Stimulated activated naive CD8-positive, alpha-beta T cell treated with anti-CD3 and anti-CD28 coated beads, Interleukin-15, Interleukin-2, amounts not matched to agents 100 ng/mL and 50 ng/mL, for 24 hours (primary cell): ENCODE measurements around the gene MBD3L4.
A peak's percentile ranks its signal among the peaks of the same experiment; 100 is the strongest.
"Not testable (repeated sequence)": the region's sequence is repeated elsewhere in the genome, so short reads cannot be mapped to it uniquely, and the experiment has no call there.

ENCODE experiments used
- H3K27ac Mint-ChIP-seq: one replicate; pipeline ENCODE4 v1.8.0; 2021; ENCODE audit warnings: mild to moderate bottlenecking, mixed read lengths
- H3K27me3 Mint-ChIP-seq: one replicate; pipeline ENCODE4 v1.8.0; 2021; ENCODE audit warnings: mixed read lengths
- H3K36me3 Mint-ChIP-seq: one replicate; pipeline ENCODE4 v1.8.0; 2021; ENCODE audit warnings: low read depth, mixed read lengths
- H3K4me1 Mint-ChIP-seq: one replicate; pipeline ENCODE4 v1.8.0; 2021; ENCODE audit warnings: low read depth, mixed read lengths
- H3K4me3 Mint-ChIP-seq: one replicate; pipeline ENCODE4 v1.8.0; 2021; ENCODE audit warnings: mild to moderate bottlenecking, mixed read lengths
- H3K9me3 Mint-ChIP-seq: one replicate; pipeline ENCODE4 v1.8.0; 2021; ENCODE audit warnings: mixed read lengths

The MBD3L4 gene

DNA sequence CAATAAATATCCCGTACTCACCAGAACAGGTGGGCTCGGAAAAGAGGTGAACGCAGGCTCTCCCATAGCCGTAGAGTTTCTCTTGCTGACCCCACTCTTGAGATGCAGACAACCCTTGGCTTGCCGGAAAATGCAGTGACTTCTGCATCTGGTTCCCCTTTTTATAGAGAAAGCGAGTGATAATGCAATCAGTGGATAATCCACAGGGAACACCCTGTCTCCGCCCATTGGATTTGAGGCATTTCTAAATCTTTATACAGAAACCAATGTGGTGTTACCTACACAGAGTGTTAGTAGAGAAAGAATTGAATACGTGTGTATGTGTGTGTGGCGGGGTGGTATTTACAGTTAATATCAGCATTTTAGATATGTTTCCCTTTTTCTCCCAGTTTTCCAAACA, at the start of gene MBD3L4:
Gene MBD3L4 (minus strand): TSS at position 101 of the 400 bp plus-strand sequence. CDS start 35 bp downstream, at position 66.
- H3K27me3 Mint-ChIP-seq: not testable (repeated sequence)

DNA sequence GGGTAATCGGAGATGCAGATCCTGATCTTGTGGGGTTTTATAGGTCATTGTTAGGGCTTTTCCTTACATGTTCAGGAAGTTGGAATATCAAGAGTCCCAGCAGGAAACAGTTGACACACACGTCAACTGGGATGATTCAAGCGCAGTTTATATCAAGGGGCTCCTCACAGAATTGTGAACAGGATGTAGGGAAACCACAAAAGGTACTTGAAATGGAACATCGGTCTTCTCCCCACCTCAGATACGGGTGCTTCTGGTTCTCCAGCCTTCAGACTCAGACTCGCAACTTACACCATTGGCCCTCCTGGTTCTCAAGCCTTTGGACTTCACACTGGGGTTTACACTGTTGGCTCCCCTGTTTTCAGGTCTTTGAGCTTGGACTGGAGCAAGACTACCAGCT, 49.0 kb upstream of the MBD3L4 start:
- H3K27ac Mint-ChIP-seq: no peak overlapping the region
- H3K9me3 Mint-ChIP-seq: peaks cover 29% of the 10 kb centered on the region
- H3K4me1 Mint-ChIP-seq: peaks cover 8% of the 10 kb centered on the region
- peaks cover 54% of the 10 kb centered on the region for H3K36me3 Mint-ChIP-seq
- no peak overlapping the region for H3K4me3 Mint-ChIP-seq
- H3K27me3 Mint-ChIP-seq: no peaks in the 10 kb centered on the region

More for the DNA sequence above, at the start of gene MBD3L4:
- not testable (repeated sequence) for H3K9me3 Mint-ChIP-seq, H3K4me3 Mint-ChIP-seq, H3K4me1 Mint-ChIP-seq, H3K36me3 Mint-ChIP-seq, H3K27ac Mint-ChIP-seq

DNA sequence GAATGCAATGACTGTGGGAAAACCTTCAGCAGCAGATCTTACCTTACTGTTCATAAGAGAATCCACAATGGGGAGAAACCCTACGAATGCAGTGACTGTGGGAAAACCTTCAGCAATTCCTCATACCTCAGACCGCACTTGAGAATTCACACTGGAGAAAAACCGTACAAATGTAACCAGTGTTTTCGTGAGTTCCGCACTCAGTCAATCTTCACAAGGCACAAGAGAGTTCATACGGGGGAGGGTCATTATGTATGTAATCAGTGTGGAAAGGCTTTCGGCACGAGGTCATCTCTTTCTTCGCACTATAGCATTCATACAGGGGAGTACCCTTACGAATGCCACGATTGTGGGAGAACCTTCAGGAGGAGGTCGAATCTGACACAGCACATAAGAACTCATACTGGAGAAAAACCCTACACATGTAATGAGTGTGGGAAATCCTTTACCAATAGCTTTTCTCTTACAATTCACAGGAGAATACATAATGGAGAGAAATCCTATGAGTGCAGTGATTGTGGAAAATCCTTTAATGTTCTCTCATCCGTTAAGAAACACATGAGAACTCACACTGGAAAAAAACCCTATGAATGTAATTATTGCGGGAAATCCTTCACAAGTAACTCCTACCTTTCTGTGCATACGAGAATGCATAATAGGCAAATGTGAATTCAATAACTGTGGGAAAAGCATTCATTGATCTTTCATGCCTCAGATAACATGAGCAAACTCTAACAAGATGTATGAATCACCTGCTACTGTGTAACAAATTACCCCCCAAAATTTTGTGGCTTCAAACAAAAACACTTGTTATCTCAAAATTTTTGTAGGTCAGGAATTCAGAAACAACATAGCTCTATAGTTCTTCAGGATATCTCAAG, 43.3 kb upstream of the MBD3L4 start:
- H3K9me3 Mint-ChIP-seq: peaks cover 37% of the 10 kb centered on the region
- no peak overlapping the region for H3K4me3 Mint-ChIP-seq
- H3K4me1 Mint-ChIP-seq: no peaks in the 10 kb centered on the region
- no peak overlapping the region for H3K27ac Mint-ChIP-seq
- peaks cover 85% of the 10 kb centered on the region for H3K36me3 Mint-ChIP-seq
- H3K27me3 Mint-ChIP-seq: no peaks in the 10 kb centered on the region

DNA sequence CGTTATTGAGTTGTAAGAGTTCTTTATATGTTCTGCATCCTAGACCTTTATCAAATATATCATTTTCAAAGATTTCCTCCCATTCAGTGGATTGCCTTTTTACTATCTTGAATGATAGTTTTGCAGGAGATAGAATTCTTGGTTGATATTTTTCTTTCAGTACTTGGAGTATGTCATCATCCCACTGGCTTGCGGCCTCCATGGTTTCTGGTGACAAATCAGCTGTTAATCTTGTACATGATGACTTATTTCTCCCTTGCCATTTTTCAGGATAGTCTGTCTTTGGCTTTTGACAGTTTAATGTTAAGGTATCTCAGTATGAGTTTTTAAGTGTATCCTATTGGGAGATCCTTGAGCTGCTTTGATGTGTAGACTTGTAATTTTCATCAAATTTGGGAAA, 38.0 kb upstream of the MBD3L4 start:
- Mint-ChIP-seq H3K4me1 (no peaks in the 10 kb centered on the region), H3K36me3 (peaks cover 97% of the 10 kb centered on the region), H3K9me3 (peaks cover 31% of the 10 kb centered on the region), H3K4me3 (no peak overlapping the region), H3K27me3 (no peaks in the 10 kb centered on the region), H3K27ac (no peak overlapping the region)

DNA sequence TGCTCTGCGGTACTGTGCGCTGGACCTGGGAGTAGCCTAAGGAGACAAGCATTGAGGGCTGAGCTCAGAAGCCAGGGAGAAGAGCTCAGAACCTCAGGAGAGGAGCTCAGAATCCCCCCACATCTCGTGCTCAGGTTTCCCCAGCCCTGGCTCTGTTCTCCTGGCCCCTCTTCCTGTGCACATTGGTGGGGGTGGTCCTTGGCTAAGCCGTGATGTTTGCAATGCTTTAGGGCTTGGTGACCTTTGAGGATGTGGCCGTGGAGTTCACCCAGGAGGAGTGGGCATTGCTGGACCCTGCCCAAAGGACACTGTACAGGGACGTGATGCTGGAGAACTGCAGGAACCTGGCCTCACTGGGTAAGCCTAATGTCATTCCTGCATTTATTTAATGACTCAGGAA, 36.2 kb upstream of the MBD3L4 start:
- peaks cover 91% of the 10 kb centered on the region for H3K36me3 Mint-ChIP-seq
- no peaks in the 10 kb centered on the region for H3K27me3 Mint-ChIP-seq
- peaks cover 10% of the 10 kb centered on the region for H3K4me1 Mint-ChIP-seq
- peaks cover 23% of the 10 kb centered on the region for H3K9me3 Mint-ChIP-seq
- no peak overlapping the region for H3K27ac Mint-ChIP-seq
- no peak overlapping the region for H3K4me3 Mint-ChIP-seq

DNA sequence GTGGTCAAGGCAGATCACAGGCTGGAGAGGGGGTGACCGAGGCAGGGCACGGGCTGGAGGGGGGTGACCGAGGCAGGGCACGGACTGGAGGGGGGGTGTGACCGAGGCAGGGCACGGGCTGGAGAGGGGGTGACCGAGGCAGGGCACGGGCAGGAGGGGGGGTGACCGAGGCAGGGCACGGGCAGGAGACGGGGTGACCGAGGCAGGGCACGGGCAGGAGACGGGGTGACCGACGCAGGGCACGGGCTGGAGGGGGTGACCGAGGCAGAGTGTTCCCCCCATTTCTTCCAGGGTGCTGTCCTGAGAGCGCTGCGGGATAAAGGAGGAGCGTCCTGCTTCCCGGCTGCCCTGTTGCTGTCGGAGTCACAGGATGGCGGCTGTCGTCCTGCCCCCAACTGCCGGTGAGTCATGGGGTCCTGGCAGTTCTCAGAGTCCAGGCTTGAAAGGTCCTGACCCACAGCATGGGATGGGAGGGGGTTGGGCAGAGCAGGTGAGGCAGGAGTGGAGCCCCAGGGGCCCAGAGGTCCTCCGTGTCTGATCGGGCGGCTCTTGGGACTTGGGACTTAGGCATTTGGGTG, 34.8 kb upstream of the MBD3L4 start:
- no peak overlapping the region for H3K4me3 Mint-ChIP-seq
- peaks cover 23% of the 10 kb centered on the region for H3K4me1 Mint-ChIP-seq
- peaks cover 16% of the 10 kb centered on the region for H3K9me3 Mint-ChIP-seq
- H3K36me3 Mint-ChIP-seq: peaks cover 82% of the 10 kb centered on the region
- H3K27ac Mint-ChIP-seq: no peak overlapping the region
- no peaks in the 10 kb centered on the region for H3K27me3 Mint-ChIP-seq

DNA sequence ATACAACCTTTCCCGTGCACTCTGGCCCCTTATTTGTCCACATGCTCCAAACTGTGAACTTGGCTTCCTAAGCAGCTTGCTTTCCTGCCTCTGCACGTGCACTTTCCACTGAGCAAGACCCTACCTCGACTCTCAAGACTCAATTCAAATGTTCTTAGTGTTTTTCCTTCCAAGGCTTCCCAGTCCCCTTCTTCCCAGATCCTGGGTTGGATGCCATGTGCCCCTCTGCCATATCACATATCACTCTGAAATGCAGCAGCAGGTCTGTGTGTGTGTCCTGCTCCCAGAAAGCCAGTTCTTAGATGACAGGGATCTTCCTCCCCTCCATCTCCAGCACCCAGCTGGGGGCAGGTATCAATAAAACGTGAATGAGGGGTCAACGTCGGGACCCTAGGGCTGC, 32.6 kb upstream of the MBD3L4 start:
- Mint-ChIP-seq H3K4me3 (peak overlapping the region; percentile 48), H3K4me1 (peaks cover 28% of the 10 kb centered on the region), H3K9me3 (peaks cover 2% of the 10 kb centered on the region), H3K27me3 (no peaks in the 10 kb centered on the region), H3K27ac (no peak overlapping the region), H3K36me3 (peaks cover 59% of the 10 kb centered on the region)

DNA sequence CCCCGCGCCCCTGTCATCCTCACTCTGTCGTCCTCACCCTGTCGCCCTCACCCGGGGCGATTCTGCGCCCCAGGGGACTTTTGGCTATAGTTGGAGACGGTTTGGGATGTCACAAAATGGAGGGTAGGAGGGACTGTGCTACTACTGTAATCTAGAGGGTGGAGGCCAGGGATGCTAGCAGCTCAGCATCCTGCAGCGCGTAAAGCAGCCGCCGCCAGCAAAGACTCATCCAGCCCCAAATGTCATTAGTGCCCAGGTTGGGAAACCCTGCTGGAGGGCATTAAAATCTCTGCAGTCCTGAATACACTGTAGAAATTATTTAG, 29.9 kb upstream of the MBD3L4 start:
- peaks cover 33% of the 10 kb centered on the region for H3K36me3 Mint-ChIP-seq
- H3K4me1 Mint-ChIP-seq: peaks cover 28% of the 10 kb centered on the region
- H3K9me3 Mint-ChIP-seq: no peaks in the 10 kb centered on the region
- H3K27me3 Mint-ChIP-seq: no peaks in the 10 kb centered on the region
- H3K4me3 Mint-ChIP-seq: peak overlapping the region; percentile 95
- H3K27ac Mint-ChIP-seq: peak overlapping the region; percentile 85

DNA sequence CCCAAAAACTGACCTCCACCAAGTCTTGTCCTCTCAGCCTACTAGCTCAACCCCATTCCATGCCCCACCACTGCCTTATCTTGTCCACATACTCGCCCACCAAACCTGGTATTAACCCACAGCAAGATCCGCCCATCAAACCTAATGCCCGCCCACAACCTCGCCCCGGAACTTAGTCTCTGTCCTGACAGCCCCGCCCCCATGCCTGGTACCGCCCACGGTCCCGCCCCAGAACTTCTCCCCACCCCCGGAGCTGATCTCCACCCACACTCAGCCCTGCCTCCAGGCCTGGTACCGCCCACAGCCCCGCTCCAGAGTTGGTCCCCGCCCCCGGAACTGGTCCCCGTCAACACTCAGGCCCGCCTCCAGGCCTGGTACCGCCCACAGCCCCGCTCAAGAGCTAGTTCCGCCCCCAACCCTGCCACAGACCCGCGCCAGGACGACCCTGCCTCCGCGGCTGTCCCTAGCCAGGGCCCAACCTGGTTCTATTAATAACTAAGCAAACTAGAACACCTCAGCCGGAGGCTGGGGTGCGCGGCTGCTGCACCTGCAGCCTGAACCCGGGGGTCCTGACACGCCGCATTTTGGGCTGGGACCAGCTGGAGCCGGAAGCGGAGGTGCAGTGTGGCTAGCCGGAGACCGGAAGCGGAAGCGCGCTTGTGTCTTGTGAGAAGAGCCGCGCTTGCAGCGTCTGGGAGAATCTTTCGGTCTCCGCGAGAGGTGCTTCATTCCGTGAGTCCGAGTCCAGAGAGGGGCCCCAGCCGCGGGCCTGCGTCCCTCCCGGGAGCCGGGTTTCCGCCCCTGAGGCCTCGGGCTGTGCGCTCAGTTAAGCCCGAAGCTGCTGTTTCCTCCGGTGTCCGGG, 29.3 kb upstream of the MBD3L4 start, which contains the start of gene ZNF557:
Gene ZNF557 (plus strand): TSS at position 662 of the 862 bp plus-strand sequence. CDS start 5,372 bp downstream, outside the sequence.
- peak within 1 kb of the TSS; percentile 95 for H3K4me3 Mint-ChIP-seq
- no peaks in the 10 kb centered on the region for H3K9me3 Mint-ChIP-seq
- H3K4me1 Mint-ChIP-seq: peaks cover 28% of the 10 kb centered on the region
- H3K27me3 Mint-ChIP-seq: no peaks in the 10 kb centered on the region
- peaks cover 27% of the 10 kb centered on the region for H3K36me3 Mint-ChIP-seq
- peak within 1 kb of the TSS; percentile 85 for H3K27ac Mint-ChIP-seq

DNA sequence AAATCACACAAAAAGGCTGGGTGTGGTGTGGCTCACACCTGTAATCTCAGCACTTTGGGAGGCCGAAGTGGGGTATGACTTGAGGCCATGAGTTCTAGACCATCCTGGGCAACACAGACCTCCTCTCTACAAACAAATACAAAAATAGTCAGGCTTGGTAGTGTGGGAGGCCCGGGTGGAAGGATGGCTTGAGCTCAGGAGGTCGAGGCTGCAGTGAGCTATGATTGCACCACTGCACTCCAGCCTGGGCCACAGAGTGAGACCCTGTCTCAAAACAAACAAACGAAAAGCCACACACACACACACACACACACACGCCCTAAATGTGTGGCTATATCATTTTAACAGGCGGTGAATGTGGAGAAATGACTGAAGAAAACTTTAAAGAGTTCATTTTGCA, 28.6 kb upstream of the MBD3L4 start:
- H3K4me1 Mint-ChIP-seq: peaks cover 28% of the 10 kb centered on the region
- peaks cover 21% of the 10 kb centered on the region for H3K36me3 Mint-ChIP-seq
- no peaks in the 10 kb centered on the region for H3K27me3 Mint-ChIP-seq
- peak overlapping the region; percentile 95 for H3K4me3 Mint-ChIP-seq
- no peaks in the 10 kb centered on the region for H3K9me3 Mint-ChIP-seq
- H3K27ac Mint-ChIP-seq: peak overlapping the region; percentile 85

DNA sequence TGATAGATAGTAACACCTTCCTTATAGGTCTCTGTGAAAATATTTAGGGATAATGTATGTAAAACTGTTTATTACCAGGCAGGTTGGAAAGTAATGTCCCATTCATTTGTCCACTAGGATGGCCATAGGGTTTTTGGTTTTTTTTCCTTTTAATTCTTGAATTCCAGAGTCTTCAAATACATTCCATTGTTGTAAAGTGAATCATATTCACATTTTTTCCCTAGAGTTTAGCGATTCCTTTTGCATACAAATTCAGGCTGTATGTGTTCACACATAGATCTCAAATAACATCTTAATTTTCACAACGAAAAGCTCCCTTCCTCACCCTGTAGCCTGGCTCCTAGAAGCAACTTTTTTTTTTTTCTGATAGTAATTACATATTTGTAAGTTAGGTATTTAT, 27.7 kb upstream of the MBD3L4 start:
- no peak overlapping the region for H3K27ac Mint-ChIP-seq
- H3K4me1 Mint-ChIP-seq: peaks cover 28% of the 10 kb centered on the region
- no peak overlapping the region for H3K4me3 Mint-ChIP-seq
- H3K9me3 Mint-ChIP-seq: no peaks in the 10 kb centered on the region
- no peaks in the 10 kb centered on the region for H3K27me3 Mint-ChIP-seq
- H3K36me3 Mint-ChIP-seq: peaks cover 15% of the 10 kb centered on the region

DNA sequence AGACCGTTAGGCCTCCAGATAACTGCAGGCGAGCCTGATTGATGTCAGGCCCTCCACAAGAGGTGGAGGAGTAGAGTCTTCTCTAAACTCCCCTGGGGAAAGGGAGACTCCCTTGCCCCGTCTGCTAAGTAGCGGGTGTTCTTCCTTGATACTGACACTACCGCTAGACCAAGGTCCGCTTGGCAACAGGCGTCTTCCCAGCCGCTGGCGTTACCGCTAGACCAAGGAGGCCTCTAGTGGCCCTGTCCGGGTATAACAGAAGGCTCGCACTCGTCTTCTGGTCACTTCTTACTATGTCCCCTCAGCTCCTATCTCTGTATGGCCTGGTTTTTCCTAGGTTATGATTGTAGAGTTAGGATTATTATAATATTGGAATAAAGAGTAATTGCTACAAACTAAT, 27.1 kb upstream of the MBD3L4 start:
- H3K9me3 Mint-ChIP-seq, H3K27me3 Mint-ChIP-seq, H3K36me3 Mint-ChIP-seq, H3K27ac Mint-ChIP-seq, H3K4me3 Mint-ChIP-seq: not testable (repeated sequence)
- H3K4me1 Mint-ChIP-seq: peaks cover 22% of the 10 kb centered on the region

DNA sequence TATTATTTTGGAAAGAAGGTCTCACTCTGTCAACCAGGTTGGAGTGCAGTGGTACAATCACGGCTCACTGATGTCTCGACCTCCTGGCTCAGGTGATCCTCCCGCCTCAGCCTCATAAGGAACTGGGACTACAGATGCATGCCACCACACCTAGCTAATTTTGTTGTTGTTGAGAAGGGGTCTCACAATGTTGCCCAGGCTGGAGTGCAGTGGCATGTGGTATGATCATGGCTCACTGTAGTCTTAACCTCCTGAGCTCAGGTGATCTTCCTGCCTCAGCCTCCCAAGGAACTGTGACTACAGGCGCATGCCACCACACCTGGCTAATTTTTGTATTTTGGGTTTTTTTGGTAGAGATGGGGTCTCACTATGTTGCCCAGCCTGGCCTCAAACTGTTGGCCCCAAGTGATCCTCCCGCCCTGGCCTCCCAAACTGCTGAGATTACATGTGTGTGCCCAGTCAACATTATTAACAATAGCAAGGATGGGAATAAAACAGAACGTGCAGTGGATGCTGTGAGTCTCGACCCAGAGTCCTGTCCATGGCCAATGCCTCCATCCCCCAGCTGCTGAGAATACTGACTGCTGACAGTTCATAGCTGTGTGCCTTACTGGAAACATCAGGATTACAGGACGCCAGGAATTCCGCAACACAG, 23.9 kb upstream of the MBD3L4 start:
- Mint-ChIP-seq H3K9me3 (no peaks in the 10 kb centered on the region), H3K4me1 (peaks cover 2% of the 10 kb centered on the region), H3K27ac (no peak overlapping the region), H3K4me3 (no peak overlapping the region), H3K27me3 (no peaks in the 10 kb centered on the region), H3K36me3 (no peaks in the 10 kb centered on the region)

DNA sequence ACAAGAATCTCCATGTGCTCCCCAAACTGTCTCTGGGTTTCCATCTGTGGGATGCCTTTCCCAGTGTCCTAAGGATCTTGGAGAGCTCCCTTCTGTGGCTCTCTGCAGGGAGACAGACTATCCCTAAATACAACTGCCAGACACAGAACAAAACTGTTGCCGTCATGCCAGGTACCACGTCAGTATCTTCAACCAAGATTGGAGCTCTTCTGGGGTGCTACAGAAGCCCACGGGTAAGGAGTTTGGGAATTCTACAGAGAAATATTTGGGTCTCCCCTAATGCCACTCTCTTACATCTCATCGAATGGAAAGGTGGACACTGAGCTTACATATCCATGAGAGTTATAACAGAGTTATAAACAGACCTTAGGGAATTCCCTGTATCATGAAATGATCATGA, 23.4 kb upstream of the MBD3L4 start:
- Mint-ChIP-seq H3K4me3 (no peak overlapping the region), H3K36me3 (no peaks in the 10 kb centered on the region), H3K4me1 (no peaks in the 10 kb centered on the region), H3K27me3 (no peaks in the 10 kb centered on the region), H3K9me3 (no peaks in the 10 kb centered on the region), H3K27ac (no peak overlapping the region)
